A673 (cell line): ENCODE measurements around the gene PSMC6. TPM values are rescaled to one million over a fixed set of nuclear protein-coding genes. Genes with fewer than 3 reads are reported as not detected.

Experiments
- BruUV-seq: library from RNA; stranded (reverse); fragments of 400-500 nt; replicated peaks from 2 replicates; lab custom pipeline; 2021; lab: Mats Ljungman, UMichigan
- CTCF ChIA-PET: fragments of 300-600 bp; sonication (Branson Sonifier 250); formaldehyde crosslinking; loops from one replicate; lab custom pipeline; 2022; ENCODE audit warnings: antibody characterized with exemption; lab: Charles Lee
- POLR2A ChIA-PET: fragments of 300-600 bp; sonication (Branson Sonifier 250); formaldehyde crosslinking; loops from one replicate; lab custom pipeline; 2022; ENCODE audit warnings: antibody characterized with exemption; ENCODE audit not compliant: low non-redundant PET; lab: Charles Lee
- DNase-seq: peaks from one replicate; pipeline ENCODE4 v3.0.0-alpha.2; 2015; ENCODE audit warnings: low spot score
- H3K27ac ChIP-seq: fragments of 200-600 bp; sonication (generic); 2 replicates; pipeline ENCODE4 v1.5.1; 2016; ENCODE audit warnings: mixed run types, low read depth, mild to moderate bottlenecking, mixed read lengths, antibody characterized with exemption, low read length; ENCODE audit not compliant: poor library complexity, severe bottlenecking
- H3K27me3 ChIP-seq: fragments of 200-600 bp; sonication (generic); replicated peaks from 2 replicates; pipeline ENCODE4 v1.6.1; 2017; ENCODE audit warnings: mixed run types, low read depth, mild to moderate bottlenecking, mixed read lengths, antibody characterized with exemption, low read length; ENCODE audit not compliant: insufficient read depth, poor library complexity
- H3K36me3 ChIP-seq: fragments of 200-600 bp; sonication (generic); 2 replicates; pipeline ENCODE4 v1.6.1; 2016; ENCODE audit warnings: mixed run types, mild to moderate bottlenecking, mixed read lengths, antibody characterized with exemption, low read length; ENCODE audit not compliant: insufficient read depth, poor library complexity, severe bottlenecking
- H3K4me1 ChIP-seq: fragments of 200-600 bp; sonication (generic); 2 replicates; pipeline ENCODE4 v1.6.1; 2017; ENCODE audit warnings: mixed run types, mild to moderate bottlenecking, mixed read lengths, antibody characterized with exemption, low read length; ENCODE audit not compliant: insufficient read depth, poor library complexity, severe bottlenecking
- H3K4me3 ChIP-seq: fragments of 200-600 bp; sonication (generic); 2 replicates; pipeline ENCODE4 v1.5.1; 2016; ENCODE audit warnings: low read depth, mixed run types, mild to moderate bottlenecking, mixed read lengths, low read length; ENCODE audit not compliant: poor library complexity, severe bottlenecking
- H3K9me3 ChIP-seq: fragments of 200-600 bp; sonication (generic); 2 replicates; pipeline ENCODE4 v1.6.1; 2016; ENCODE audit warnings: mixed run types, low read depth, mild to moderate bottlenecking, mixed read lengths, antibody characterized with exemption, low read length; ENCODE audit not compliant: poor library complexity, severe bottlenecking
- CTCF ChIP-seq: fragments of 300-800, 200-600 bp; sonication (generic); conservative IDR thresholded peaks from 2 replicates; pipeline ENCODE4 v1.5.1; 2017; ENCODE audit warnings: low read depth, mild to moderate bottlenecking, antibody characterized with exemption, low read length, moderate library complexity, mixed read lengths
- EZH2 ChIP-seq: fragments of 200-600 bp; sonication (generic); IDR thresholded peaks from 2 replicates; pipeline ENCODE4 v1.6.1; 2017; ENCODE audit warnings: borderline replicate concordance, low read depth, mild to moderate bottlenecking, mixed read lengths, antibody characterized with exemption, low read length; ENCODE audit not compliant: poor library complexity, severe bottlenecking
- intact Hi-C: fragments of 100-400 bp; cut with micrococcal nuclease; formaldehyde crosslinking; loops from one replicate; pipeline ENCODE4 v1.10.0; 2022; ENCODE audit not compliant: unreplicated experiment
- total RNA-seq: library from RNA; stranded (reverse); gene quantifications from 2 replicates; pipeline ENCODE4 v1.2.3, GENCODE V29; 2021

PSMC6 gene
- total RNA-seq, 1 experiment from 2014 or later: 190 TPM

DNA sequence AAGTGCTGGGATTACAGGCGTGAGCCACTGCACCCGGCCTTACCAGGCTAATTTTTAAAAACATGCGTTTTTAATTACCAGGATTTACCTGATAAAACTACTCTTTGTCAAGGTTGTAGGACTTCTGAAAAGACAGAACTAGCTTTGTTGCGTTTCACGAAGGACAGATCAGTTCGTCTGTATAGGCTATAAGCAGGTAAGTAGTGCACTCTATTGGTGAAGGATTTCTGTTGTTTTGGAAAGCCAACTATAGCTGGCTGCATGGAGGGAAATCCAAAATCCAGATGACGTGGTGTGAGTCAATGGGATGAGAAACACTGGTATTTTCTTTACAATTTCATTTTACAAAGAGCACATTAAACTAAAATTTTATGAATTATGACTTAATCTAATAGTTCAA is 69.8 kb downstream of the PSMC6 start:
- CTCF ChIA-PET: no interaction called here

More for the DNA sequence above, 69.8 kb downstream of the PSMC6 start:
- intact Hi-C loops: no loop called here
- POLR2A ChIA-PET: no interaction called here
- Histone ChIP-seq H3K27me3 (no peaks in the 10 kb centered on the region), H3K4me3 (no peak overlapping the region), H3K4me1 (no peaks in the 10 kb centered on the region), H3K27ac (no peak overlapping the region), H3K36me3 (peaks cover 49% of the 10 kb centered on the region), H3K9me3 (no peaks in the 10 kb centered on the region)
- no TSS peak for BruUV-seq
- no peak for DNase-seq
- TF ChIP-seq CTCF: no peak
- no peak for TF ChIP-seq EZH2

Other genes starting within 250 kb of the PSMC6 start
- 3.4 and 4.8 TPM in 2 replicates for gene TXNDC16, start 154.7 kb upstream of the PSMC6 start, total RNA-seq
- gene GPR137C, start 154.4 kb upstream of the PSMC6 start, total RNA-seq: 2.4 and 2.8 TPM in 2 replicates
- 45.9 and 52.1 TPM in 2 replicates for gene ERO1A, start 11.6 kb upstream of the PSMC6 start, total RNA-seq
- gene STYX, start 23.0 kb downstream of the PSMC6 start, total RNA-seq: 8.7 and 9.4 TPM in 2 replicates
- 33.9 and 34.4 TPM in 2 replicates for gene GNPNAT1, start 84.4 kb downstream of the PSMC6 start, total RNA-seq
- 38.3 and 48.0 TPM in 2 replicates for gene FERMT2, start 243.8 kb downstream of the PSMC6 start, total RNA-seq